BE2C (cell line): ENCODE results near the gene CCL13.

ENCODE experiments used
- DNase-seq: peaks from one replicate; pipeline ENCODE4 v3.0.0-alpha.2; 2020
- H3K27me3 ChIP-seq: fragments of 250-450 bp; sonication (Bioruptor Pico); 2 replicates; pipeline ENCODE4 v1.5.1; 2020; ENCODE audit warnings: mild to moderate bottlenecking
- H3K36me3 ChIP-seq: fragments of 250-450 bp; sonication (Bioruptor Pico); 2 replicates; pipeline ENCODE4 v1.5.1; 2020; ENCODE audit warnings: mild to moderate bottlenecking
- H3K4me1 ChIP-seq: fragments of 250-450 bp; sonication (Bioruptor Pico); 2 replicates; pipeline ENCODE4 v1.5.1; 2020
- H3K4me3 ChIP-seq: 2 replicates; pipeline ENCODE4 v1.5.1; 2011; ENCODE audit warnings: low read depth, low read length
- H3K9me3 ChIP-seq: fragments of 250-450 bp; sonication (Bioruptor Pico); 2 replicates; pipeline ENCODE4 v1.5.1; 2020
- CTCF ChIP-seq: IDR thresholded peaks from 2 replicates; pipeline ENCODE4 v1.5.1; 2012; ENCODE audit warnings: mild to moderate bottlenecking, low read depth, low read length

Gene CCL13

GRCh38 chr17:34399725-34400124 is 43.4 kb downstream of the CCL13 start:
- TF ChIP-seq CTCF = no peak
- Histone ChIP-seq H3K4me1 (no peaks in the 10 kb centered on the region), H3K27me3 (no peaks in the 10 kb centered on the region), H3K9me3 (no peaks in the 10 kb centered on the region), H3K4me3 (no peak overlapping the region), H3K36me3 (no peaks in the 10 kb centered on the region)
- no peak for DNase-seq

DNA sequence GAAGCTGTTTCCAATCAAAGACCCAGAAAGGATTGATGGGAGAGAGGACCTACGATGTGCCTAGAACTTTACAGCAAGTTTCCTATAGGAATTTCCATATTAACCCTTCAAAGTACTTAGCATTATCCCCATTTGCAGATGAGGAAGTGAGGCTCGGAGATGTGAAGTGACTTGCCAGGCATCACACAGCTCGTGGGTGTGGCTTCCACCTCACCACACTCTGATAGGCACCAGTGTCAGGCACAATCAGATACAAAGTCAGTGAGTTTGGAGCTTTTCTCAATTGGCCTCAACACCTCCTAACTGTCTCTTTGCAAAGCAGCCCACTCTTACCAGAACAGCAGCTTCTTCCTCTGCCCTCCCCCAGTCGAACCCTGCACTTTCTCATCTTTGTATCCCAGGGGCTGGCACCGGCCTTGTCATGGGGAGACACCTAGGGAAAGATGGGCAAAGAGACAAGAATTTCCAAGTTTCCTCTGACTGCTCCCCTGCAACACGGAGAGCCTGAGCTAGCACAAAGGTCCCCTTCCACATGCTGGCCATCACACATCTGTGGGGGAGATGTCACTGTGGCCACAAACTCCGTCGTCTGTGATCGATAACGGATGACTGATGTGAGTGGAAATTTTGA is 44.1 kb downstream of the CCL13 start:
- Histone ChIP-seq H3K4me3 (no peak overlapping the region), H3K36me3 (no peaks in the 10 kb centered on the region), H3K27me3 (no peaks in the 10 kb centered on the region), H3K9me3 (no peaks in the 10 kb centered on the region), H3K4me1 (no peaks in the 10 kb centered on the region)
- no peak for DNase-seq
- TF ChIP-seq CTCF = no peak

GRCh38 chr17:34401165-34401564 is 44.9 kb downstream of the CCL13 start:
- Histone ChIP-seq H3K27me3 (no peaks in the 10 kb centered on the region), H3K4me3 (no peak overlapping the region), H3K36me3 (no peaks in the 10 kb centered on the region), H3K9me3 (no peaks in the 10 kb centered on the region), H3K4me1 (no peaks in the 10 kb centered on the region)
- DNase-seq = no peak
- TF ChIP-seq CTCF = no peak

GRCh38 chr17:34403006-34403405 is 46.7 kb downstream of the CCL13 start:
- no peak for TF ChIP-seq CTCF
- no peak for DNase-seq
- Histone ChIP-seq H3K27me3 (no peaks in the 10 kb centered on the region), H3K4me3 (no peak overlapping the region), H3K9me3 (no peaks in the 10 kb centered on the region), H3K4me1 (no peaks in the 10 kb centered on the region), H3K36me3 (no peaks in the 10 kb centered on the region)

DNA sequence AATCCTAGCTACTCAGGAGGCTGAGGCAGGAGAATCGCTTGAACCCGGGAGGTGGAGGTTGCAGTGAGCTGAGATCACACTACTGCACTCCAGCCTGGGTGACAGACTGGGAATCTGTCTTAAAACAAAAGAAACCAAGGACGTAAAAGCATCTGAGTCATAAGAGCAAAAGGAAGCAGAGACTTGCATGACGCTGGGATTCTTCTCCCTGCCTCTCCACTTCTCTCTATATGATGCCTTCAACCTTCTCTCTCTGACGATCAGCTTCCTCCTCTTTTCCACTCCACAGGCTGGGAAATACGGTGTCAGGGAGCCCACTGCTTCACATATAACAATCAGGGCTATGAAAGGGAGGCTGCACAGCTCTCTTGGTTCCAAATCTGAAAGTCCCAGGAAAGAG is 49.9 kb downstream of the CCL13 start:
- no peak for DNase-seq
- Histone ChIP-seq H3K27me3 (no peaks in the 10 kb centered on the region; the same call in 1 of the 2 replicates), H3K36me3 (no peaks in the 10 kb centered on the region), H3K4me3 (no peak overlapping the region), H3K4me1 (no peaks in the 10 kb centered on the region), H3K9me3 (no peaks in the 10 kb centered on the region)
- no peak for TF ChIP-seq CTCF
